ENCODE data around the gene MTG2.

Gene MTG2

DNA sequence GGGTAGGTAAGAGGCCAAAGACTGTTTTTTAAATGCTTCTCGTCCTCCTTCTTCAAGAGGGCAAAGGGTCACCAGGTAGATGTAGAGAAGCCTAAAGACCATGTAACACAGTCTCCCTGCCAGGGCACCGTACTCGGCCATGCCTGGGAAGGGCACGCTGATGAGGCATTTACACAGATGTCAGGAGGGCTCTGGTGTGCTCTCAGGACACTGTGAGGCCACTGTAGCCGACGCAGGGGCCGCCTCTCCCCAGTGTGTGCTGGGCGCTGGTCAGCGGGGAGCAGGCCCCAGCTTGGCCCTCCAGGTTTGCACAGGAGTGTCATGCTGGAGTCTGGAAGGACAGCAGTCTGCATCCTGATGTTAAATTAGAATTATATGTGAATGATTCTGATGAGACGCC lies 7.1 kb upstream of the MTG2 start:
- Histone ChIP-seq H3K36me3 (ENCODE audit: insufficient read depth, low read length) (peaks cover 56% of the 10 kb centered on the region), H3K27ac (ENCODE audit: low read depth, low read length) (no peak overlapping the region), H3K4me1 (ENCODE audit: insufficient read depth, low read length) (no peaks in the 10 kb centered on the region), H3K27me3 (ENCODE audit: insufficient read depth, low read length) (no peaks in the 10 kb centered on the region), H3K9ac (ENCODE audit: low read depth, low read length) (no peak overlapping the region), H3K4me3 (ENCODE audit: low read length) (no peak overlapping the region), H3K9me3 (ENCODE audit: insufficient read depth, low read depth, low read length) (no peaks in the 10 kb centered on the region)
- 95% methylated on average over 9 of the region's 10 CpGs for WGBS

DNA sequence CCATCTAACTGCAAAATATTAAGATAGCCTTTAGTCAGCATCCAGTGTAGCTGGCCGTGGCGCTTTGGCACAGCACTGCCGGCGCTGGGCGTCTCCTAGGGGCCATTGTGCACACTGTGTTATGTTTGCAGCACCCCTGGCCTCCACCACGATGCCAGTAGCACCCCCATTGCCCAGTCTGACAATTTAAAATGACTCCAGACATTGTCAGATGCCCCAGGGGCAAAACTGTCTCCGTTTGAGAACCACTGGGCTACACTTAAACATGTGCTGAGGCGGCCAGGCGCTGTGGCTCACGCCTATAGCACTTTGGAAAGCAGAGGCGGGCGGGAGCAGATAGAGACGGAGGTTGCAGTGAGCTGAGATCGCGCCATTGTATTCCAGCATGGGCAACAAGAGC lies 6.0 kb upstream of the MTG2 start:
- 95% methylated on average over 15 of the region's 15 CpGs for WGBS

DNA sequence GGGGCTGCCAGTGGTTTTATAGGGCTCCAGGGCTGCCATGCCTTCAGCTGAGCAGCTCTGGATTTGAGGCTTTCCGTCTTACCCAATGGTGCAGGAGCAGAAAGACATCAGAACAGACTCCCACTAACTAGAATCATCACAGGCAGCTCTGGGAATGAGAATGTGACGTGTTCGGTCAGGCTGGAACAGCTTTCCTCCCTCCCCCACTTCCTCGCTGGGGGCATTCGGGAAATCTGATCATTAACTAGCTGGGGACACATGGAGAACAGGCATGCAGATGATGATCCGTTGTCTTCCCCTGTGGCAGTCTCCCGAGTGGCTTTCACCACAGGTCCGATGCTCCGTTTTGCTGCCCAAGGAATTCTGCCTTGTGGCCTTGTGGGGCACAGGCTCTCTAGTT lies 5.5 kb upstream of the MTG2 start:
- Histone ChIP-seq H3K27ac (ENCODE audit: low read depth, low read length) (no peak overlapping the region), H3K9ac (ENCODE audit: low read depth, low read length) (no peak overlapping the region), H3K4me3 (ENCODE audit: low read length) (no peak overlapping the region), H3K4me1 (ENCODE audit: insufficient read depth, low read length) (peaks cover 7% of the 10 kb centered on the region), H3K36me3 (ENCODE audit: insufficient read depth, low read length) (peaks cover 60% of the 10 kb centered on the region), H3K9me3 (ENCODE audit: insufficient read depth, low read depth, low read length) (no peaks in the 10 kb centered on the region), H3K27me3 (ENCODE audit: insufficient read depth, low read length) (no peaks in the 10 kb centered on the region)
- WGBS: 96% methylated on average over 9 of the region's 9 CpGs

More for the DNA sequence above, 6.0 kb upstream of the MTG2 start:
- H3K4me3 ChIP-seq (ENCODE audit: low read length): no peak overlapping the region
- H3K9me3 ChIP-seq (ENCODE audit: insufficient read depth, low read depth, low read length): no peaks in the 10 kb centered on the region
- peaks cover 62% of the 10 kb centered on the region for H3K36me3 ChIP-seq (ENCODE audit: insufficient read depth, low read length)
- no peak overlapping the region for H3K27ac ChIP-seq (ENCODE audit: low read depth, low read length)
- peaks cover 4% of the 10 kb centered on the region for H3K4me1 ChIP-seq (ENCODE audit: insufficient read depth, low read length)
- H3K9ac ChIP-seq (ENCODE audit: low read depth, low read length): no peak overlapping the region
- no peaks in the 10 kb centered on the region for H3K27me3 ChIP-seq (ENCODE audit: insufficient read depth, low read length)

DNA sequence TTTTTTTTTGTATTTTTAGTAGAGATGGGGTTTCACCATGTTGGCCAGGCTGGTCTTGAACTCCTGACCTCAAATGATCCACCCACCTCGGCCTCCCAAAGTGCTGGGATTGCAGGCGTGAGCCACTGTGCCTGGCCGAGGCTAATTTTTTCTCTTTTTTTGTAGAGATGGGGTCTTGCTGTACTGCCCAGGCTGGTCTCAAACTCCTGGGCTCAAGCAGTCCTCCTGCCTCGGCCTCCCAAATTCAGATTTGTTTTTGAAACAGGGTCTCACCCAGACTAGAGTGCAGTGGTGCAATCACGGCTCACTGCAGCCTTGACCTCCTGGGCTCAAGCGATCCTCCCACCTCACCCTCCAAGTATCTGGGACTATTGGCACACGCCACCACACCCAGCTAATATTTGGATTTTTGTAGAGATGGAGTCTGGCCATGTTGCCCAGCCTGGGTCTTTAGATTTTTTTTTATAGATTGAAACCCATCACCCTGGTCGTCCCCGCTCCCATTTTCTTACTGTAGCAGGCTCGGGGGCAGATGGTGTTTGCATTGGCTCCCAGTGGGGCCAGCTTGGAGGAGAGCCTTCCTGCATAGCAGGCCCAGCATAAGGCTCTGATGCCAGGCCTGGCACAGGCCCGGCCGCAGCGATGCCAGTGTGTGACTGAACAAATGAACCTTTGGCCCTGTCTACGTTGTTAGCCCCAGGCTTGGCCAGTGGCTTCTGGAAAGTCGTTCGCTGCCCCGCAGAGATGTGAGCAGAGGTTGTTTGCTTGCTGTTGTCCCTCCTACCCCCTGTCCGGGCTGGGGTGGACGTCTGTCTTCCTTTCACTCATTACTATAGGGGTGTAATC lies 4.3 kb upstream of the MTG2 start:
- Histone ChIP-seq H3K27me3 (ENCODE audit: insufficient read depth, low read length) (no peaks in the 10 kb centered on the region), H3K4me1 (ENCODE audit: insufficient read depth, low read length) (peaks cover 7% of the 10 kb centered on the region), H3K27ac (ENCODE audit: low read depth, low read length) (no peak overlapping the region), H3K4me3 (ENCODE audit: low read length) (no peak overlapping the region), H3K9ac (ENCODE audit: low read depth, low read length) (no peak overlapping the region), H3K9me3 (ENCODE audit: insufficient read depth, low read depth, low read length) (no peaks in the 10 kb centered on the region), H3K36me3 (ENCODE audit: insufficient read depth, low read length) (peaks cover 53% of the 10 kb centered on the region)
- 93% methylated on average over 18 of the region's 19 CpGs for WGBS

DNA sequence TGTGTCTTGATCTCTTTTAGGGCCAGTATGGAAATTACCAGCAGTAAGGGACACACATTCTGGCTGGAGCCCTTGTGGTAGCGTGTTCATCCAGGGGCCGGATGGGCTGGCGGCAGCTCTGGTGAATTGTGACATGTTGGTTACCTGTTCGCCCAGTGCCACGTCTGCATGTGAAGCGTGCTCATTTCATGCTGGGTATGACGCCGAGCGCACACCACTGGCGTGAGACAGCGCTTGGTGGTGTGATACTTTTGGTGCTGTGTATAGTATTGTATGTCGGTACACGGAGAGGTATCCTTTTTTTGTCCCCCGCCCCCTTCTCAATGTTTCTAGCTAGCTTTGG lies 3.7 kb upstream of the MTG2 start:
- Histone ChIP-seq H3K36me3 (ENCODE audit: insufficient read depth, low read length) (peaks cover 51% of the 10 kb centered on the region), H3K4me3 (ENCODE audit: low read length) (no peak overlapping the region), H3K27me3 (ENCODE audit: insufficient read depth, low read length) (no peaks in the 10 kb centered on the region), H3K9me3 (ENCODE audit: insufficient read depth, low read depth, low read length) (no peaks in the 10 kb centered on the region), H3K27ac (ENCODE audit: low read depth, low read length) (no peak overlapping the region), H3K9ac (ENCODE audit: low read depth, low read length) (no peak overlapping the region), H3K4me1 (ENCODE audit: insufficient read depth, low read length) (peaks cover 10% of the 10 kb centered on the region)
- WGBS: 98% methylated on average over 14 of the region's 14 CpGs

DNA sequence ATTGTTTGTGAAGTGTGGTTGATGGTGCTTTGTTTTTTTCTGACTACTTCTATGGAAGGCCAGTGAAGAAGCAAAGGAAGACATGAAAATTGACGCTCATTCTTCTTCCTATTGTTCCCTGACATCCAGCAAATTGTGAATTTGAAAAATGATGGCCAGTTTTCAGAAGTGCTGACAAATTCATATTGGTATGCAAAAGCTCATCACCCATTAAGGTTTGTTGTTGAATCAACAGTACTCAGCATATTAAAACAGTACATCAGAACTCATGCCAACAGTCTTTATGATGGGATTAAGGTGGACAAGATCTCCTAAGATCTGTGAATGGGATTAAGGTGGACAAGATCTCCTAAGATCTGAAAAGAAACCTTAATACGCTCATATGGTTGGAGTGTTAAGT lies 1.0 kb upstream of the MTG2 start:
- H3K9me3 ChIP-seq (ENCODE audit: insufficient read depth, low read depth, low read length): no peaks in the 10 kb centered on the region
- peaks cover 10% of the 10 kb centered on the region for H3K4me1 ChIP-seq (ENCODE audit: insufficient read depth, low read length)
- H3K27ac ChIP-seq (ENCODE audit: low read depth, low read length): peak overlapping the region; percentile 95; the same call in 1 of the 2 replicates
- H3K36me3 ChIP-seq (ENCODE audit: insufficient read depth, low read length): peaks cover 29% of the 10 kb centered on the region
- WGBS: 85% methylated on average over 2 of the region's 2 CpGs
- H3K9ac ChIP-seq (ENCODE audit: low read depth, low read length): peak overlapping the region; percentile 95
- H3K4me3 ChIP-seq (ENCODE audit: low read length): peak overlapping the region; percentile 91
- H3K27me3 ChIP-seq (ENCODE audit: insufficient read depth, low read length): no peaks in the 10 kb centered on the region

DNA sequence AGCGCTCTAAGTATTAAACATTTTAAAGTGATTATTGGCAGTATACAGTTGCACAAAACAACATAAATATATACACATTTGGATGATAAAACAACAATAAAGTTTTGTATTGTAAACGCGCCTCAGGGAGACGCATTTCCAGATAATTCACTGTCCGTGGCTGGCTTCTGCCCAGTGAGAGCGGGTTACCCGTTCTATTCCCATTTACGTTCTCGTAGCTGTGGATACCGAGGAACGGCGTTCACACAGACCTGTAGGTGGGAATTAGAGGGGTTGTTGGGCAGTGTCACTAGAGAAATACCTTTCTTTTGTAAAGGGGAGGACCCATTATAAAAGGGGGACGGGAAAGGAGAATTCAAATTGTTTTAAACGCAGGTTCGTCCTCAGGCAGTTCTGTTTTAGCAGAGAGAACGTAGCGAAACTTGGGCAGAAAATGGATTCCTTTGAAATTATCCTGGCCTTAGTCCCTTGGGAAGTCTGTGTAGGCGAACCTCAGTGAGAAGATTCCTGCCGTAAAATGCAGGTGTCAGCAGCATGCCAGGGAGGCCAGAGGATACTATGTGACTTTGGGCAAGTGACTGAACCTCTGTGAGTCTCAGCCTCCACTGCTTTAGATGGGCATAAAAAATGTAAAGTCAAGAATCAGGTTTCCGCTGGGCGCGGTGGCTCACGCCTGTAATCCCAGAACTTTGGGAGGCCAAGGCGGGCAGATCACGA lies 756 bp downstream of the MTG2 start:
- H3K4me1 ChIP-seq (ENCODE audit: insufficient read depth, low read length): peaks cover 10% of the 10 kb centered on the region
- peak overlapping the region; percentile 95 for H3K27ac ChIP-seq (ENCODE audit: low read depth, low read length)
- peak overlapping the region; percentile 91 for H3K4me3 ChIP-seq (ENCODE audit: low read length)
- H3K9ac ChIP-seq (ENCODE audit: low read depth, low read length): peak overlapping the region; percentile 95
- H3K36me3 ChIP-seq (ENCODE audit: insufficient read depth, low read length): peaks cover 24% of the 10 kb centered on the region
- WGBS: 34% methylated on average over 24 of the region's 25 CpGs
- H3K27me3 ChIP-seq (ENCODE audit: insufficient read depth, low read length): no peaks in the 10 kb centered on the region
- no peaks in the 10 kb centered on the region for H3K9me3 ChIP-seq (ENCODE audit: insufficient read depth, low read depth, low read length)

DNA sequence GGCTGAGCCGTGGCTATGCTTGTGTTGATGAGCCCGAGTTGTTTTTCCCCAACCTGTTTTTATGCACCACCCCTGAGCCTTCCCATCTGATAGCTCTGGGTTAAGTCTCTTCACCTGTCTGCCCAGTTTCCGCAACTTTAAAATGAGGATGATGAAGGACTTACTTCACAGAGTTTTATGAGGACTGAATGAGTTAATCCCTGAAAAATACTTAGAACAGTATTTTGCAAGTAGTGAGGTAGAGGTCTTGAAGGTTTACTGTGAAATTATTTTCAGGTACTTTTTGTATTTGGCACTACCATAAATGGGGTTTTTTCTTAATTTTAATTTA lies 3.2 kb downstream of the MTG2 start:
- Histone ChIP-seq H3K36me3 (ENCODE audit: insufficient read depth, low read length) (peaks cover 15% of the 10 kb centered on the region; the same call in 1 of the 2 replicates), H3K4me1 (ENCODE audit: insufficient read depth, low read length) (peaks cover 10% of the 10 kb centered on the region), H3K27ac (ENCODE audit: low read depth, low read length) (no peak overlapping the region), H3K9me3 (ENCODE audit: insufficient read depth, low read depth, low read length) (no peaks in the 10 kb centered on the region), H3K9ac (ENCODE audit: low read depth, low read length) (no peak overlapping the region), H3K4me3 (ENCODE audit: low read length) (no peak overlapping the region), H3K27me3 (ENCODE audit: insufficient read depth, low read length) (no peaks in the 10 kb centered on the region)
- 92% methylated on average over 3 of the region's 3 CpGs for WGBS

DNA sequence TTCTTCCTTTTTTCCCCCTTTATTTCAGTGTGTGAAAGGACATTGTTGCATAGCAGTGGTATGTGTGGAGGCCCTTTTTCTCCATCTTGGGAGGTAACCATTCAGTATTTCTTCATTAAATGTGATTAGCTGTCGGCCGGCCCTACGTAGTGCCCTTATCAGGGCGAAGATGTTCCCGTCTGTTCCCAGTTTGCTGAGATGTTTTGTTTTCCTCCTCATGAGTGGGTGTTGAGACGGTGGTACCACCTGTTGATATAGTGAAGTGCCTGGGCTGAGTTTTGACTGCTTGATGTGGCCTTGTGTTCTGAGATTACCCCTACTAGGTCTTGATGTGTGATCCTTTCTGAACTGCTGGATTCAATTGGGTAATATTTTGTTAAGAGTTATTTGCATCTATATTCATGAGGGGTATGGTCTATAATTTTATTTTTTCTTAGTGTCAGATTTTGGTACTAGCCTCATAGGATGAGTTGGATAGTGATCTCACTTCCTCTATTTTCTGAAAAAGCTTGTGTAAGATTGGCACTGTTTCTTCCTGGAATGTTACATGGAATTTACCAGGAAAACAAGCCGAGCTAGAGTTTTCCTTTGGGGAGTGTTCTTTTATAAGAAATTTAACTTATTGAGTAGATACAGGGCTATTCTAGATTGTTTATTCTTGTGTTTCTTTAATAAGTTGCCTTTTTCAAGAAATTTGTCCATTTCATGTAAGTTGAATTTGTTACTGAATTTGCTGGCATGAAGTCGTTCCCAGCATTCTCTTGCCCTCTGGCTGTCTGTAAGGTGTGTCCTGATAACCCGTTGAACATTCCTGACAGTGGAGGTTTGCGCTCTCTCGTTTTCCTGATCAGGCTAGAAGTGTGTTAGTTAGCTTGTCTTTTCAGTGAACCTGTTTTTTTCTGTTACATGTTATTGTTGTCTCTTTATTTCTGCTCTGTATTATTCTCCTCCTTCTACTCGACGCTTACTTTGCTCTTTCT lies 4.3 kb downstream of the MTG2 start:
- H3K9ac ChIP-seq (ENCODE audit: low read depth, low read length): no peak overlapping the region
- H3K9me3 ChIP-seq (ENCODE audit: insufficient read depth, low read depth, low read length): no peaks in the 10 kb centered on the region
- 91% methylated on average over 13 of the region's 13 CpGs for WGBS
- H3K27me3 ChIP-seq (ENCODE audit: insufficient read depth, low read length): no peaks in the 10 kb centered on the region
- H3K36me3 ChIP-seq (ENCODE audit: insufficient read depth, low read length): peaks cover 11% of the 10 kb centered on the region; the same call in 1 of the 2 replicates
- no peak overlapping the region for H3K4me3 ChIP-seq (ENCODE audit: low read length)
- H3K27ac ChIP-seq (ENCODE audit: low read depth, low read length): no peak overlapping the region
- H3K4me1 ChIP-seq (ENCODE audit: insufficient read depth, low read length): 0 out of 2 replicates have a peak, but pooled peaks cover 3% of the 10 kb centered on the region

DNA sequence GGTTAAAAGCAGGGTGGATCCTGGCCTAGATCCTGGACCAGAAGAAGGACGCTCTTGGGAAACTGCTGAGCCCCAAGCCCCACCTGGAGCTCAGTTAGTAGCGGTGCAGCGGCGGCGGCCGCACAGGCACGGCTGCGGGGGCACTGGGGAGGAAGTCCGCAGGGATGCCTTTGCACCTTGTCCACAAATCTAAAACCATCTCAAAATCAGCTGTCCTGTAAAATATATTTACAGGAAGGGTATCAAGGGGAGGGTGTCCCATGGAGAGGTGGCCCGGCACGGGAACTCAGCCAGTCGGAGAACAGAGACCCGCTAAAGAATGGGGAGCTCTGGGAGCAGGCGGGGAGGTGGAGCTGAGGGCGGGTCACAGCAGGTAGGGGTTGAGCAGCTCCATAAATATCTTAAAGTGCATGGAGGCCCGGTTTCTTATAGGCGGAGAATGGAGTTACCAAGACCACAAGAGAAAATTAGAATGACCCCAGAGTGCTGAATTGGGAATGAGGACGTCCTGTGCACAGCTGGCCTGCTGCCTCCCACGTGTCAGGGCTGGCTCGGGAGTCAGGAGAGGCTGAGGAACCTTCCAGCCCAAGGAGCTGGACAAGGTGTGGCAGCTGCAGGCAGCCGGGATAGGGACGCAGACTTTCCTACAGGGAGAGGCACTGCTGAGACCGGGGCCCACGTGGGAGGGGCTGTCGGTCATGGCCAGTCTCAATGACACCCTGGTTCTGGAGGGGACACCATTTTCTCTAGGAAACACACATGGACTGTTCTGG lies 8.0 kb downstream of the MTG2 start:
- Histone ChIP-seq H3K4me3 (ENCODE audit: low read length) (no peak overlapping the region), H3K36me3 (ENCODE audit: insufficient read depth, low read length) (peaks cover 18% of the 10 kb centered on the region; the same call in 1 of the 2 replicates), H3K9me3 (ENCODE audit: insufficient read depth, low read depth, low read length) (no peaks in the 10 kb centered on the region), H3K27me3 (ENCODE audit: insufficient read depth, low read length) (no peaks in the 10 kb centered on the region), H3K9ac (ENCODE audit: low read depth, low read length) (no peak overlapping the region), H3K27ac (ENCODE audit: low read depth, low read length) (no peak overlapping the region), H3K4me1 (ENCODE audit: insufficient read depth, low read length) (no peaks in the 10 kb centered on the region)
- 93% methylated on average over 24 of the region's 25 CpGs for WGBS

All from HUES64 (cell line).